Activated T-cell treated with anti-CD3 and anti-CD28 coated beads, Interleukin-2, amount 50 U/mL, for 72 hours (primary cell): ENCODE data around the gene PACRGL. TPM values are rescaled to one million over a fixed set of nuclear protein-coding genes. Genes with fewer than 3 reads are reported as not detected.
"Not testable (repeated sequence)": the region's sequence is repeated elsewhere in the genome, so short reads cannot be mapped to it uniquely, and the experiment has no call there.

Experiments used
- ATAC-seq, 2 donors: fragments of 150-1000 bp; cut with Tn5 transposase; replicated peaks in 1 of 2; 2 replicates each; pipeline ENCODE4 v1.10.0; 2021; ENCODE audit warnings: moderate library complexity in 2 of 2, mild to moderate bottlenecking in 1 of 2
- DNase-seq, 2 donors: peaks; one replicate each; pipeline ENCODE4 v3.0.0; 2021 to 2022; ENCODE audit warnings: mixed read lengths in 1 of 2
- H3K27ac Mint-ChIP-seq: one replicate; pipeline ENCODE4 v1.8.0; 2022; ENCODE audit warnings: mild to moderate bottlenecking, moderate library complexity, mixed read lengths
- H3K27me3 Mint-ChIP-seq: one replicate; pipeline ENCODE4 v1.8.0; 2022; ENCODE audit warnings: low read depth, mixed read lengths
- H3K36me3 Mint-ChIP-seq, 2 donors: one replicate each; pipeline ENCODE4 v1.8.0; 2022; ENCODE audit warnings: mixed read lengths in 2 of 2, mild to moderate bottlenecking in 1 of 2; ENCODE audit not compliant: insufficient read depth in 2 of 2
- H3K4me1 Mint-ChIP-seq: one replicate; pipeline ENCODE4 v1.8.0; 2022; ENCODE audit warnings: low read depth, mixed read lengths
- H3K4me3 Mint-ChIP-seq, 2 donors: one replicate each; pipeline ENCODE4 v1.8.0; 2022; ENCODE audit warnings: mild to moderate bottlenecking in 2 of 2, mixed read lengths in 2 of 2, moderate library complexity in 2 of 2
- H3K9me3 Mint-ChIP-seq, 2 donors: one replicate each; pipeline ENCODE4 v1.8.0; 2022; ENCODE audit warnings: mixed read lengths in 2 of 2
- total RNA-seq, 2 donors: library from RNA; stranded (reverse); gene quantifications; one replicate each; pipeline ENCODE4 v1.2.3, GENCODE V29; 2022

The PACRGL gene
- total RNA-seq, 2 donors from 2014 or later, result 7.5 to 9.9 TPM

GRCh38 chr4:20683766-20684165, 16.5 kb upstream of the PACRGL start:
- H3K36me3 Mint-ChIP-seq, result no peaks in the 10 kb centered on the region
- DNase-seq, result no peak
- H3K4me1 Mint-ChIP-seq, result no peaks in the 10 kb centered on the region
- no peaks in the 10 kb centered on the region for H3K9me3 Mint-ChIP-seq
- H3K4me3 Mint-ChIP-seq, result no peak overlapping the region
- no peak for ATAC-seq
- H3K27me3 Mint-ChIP-seq, result peaks cover 6% of the 10 kb centered on the region
- H3K27ac Mint-ChIP-seq, result no peak overlapping the region

- H3K9me3 Mint-ChIP-seq, result no peaks in the 10 kb centered on the region
- ATAC-seq, result no peak
- peaks cover 6% of the 10 kb centered on the region for H3K27me3 Mint-ChIP-seq
- no peaks in the 10 kb centered on the region for H3K36me3 Mint-ChIP-seq
- no peaks in the 10 kb centered on the region for H3K4me1 Mint-ChIP-seq
- no peak overlapping the region for H3K4me3 Mint-ChIP-seq
- no peak overlapping the region for H3K27ac Mint-ChIP-seq
- no peak for DNase-seq
These were observed 15.2 kb upstream of the PACRGL start for GRCh38 chr4:20684852-20685763.

GRCh38 chr4:20687864-20688263, 12.4 kb upstream of the PACRGL start:
- Mint-ChIP-seq H3K27ac (no peak overlapping the region), H3K36me3 (no peaks in the 10 kb centered on the region), H3K4me3 (no peak overlapping the region), H3K4me1 (no peaks in the 10 kb centered on the region), H3K9me3 (no peaks in the 10 kb centered on the region), H3K27me3 (peaks cover 7% of the 10 kb centered on the region)
- no peak for ATAC-seq
- no peak for DNase-seq

DNA sequence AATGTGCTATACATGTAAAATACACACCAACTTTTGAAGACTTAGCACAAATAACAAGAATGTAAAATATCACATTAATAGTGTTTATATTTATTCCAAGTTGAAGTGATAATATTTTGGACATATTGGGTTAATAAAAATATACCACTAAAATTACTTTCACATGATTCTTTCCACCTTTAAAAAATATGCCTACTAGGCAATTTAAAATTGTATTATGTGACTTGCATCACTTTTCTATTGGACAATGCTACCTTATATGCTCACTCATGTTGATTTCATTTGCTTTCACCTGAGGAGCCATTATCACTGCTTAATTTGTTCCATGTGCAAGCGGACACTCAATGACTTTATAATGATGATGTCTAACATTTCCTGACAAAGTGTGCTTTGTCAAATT, 3.4 kb upstream of the PACRGL start:
- peaks cover 16% of the 10 kb centered on the region for H3K4me1 Mint-ChIP-seq
- ATAC-seq (no peak), DNase-seq (no peak)
- H3K27me3 Mint-ChIP-seq, result no peaks in the 10 kb centered on the region
- H3K27ac Mint-ChIP-seq, result no peak overlapping the region
- no peak overlapping the region for H3K4me3 Mint-ChIP-seq
- no peaks in the 10 kb centered on the region for H3K9me3 Mint-ChIP-seq
- no peaks in the 10 kb centered on the region for H3K36me3 Mint-ChIP-seq

DNA sequence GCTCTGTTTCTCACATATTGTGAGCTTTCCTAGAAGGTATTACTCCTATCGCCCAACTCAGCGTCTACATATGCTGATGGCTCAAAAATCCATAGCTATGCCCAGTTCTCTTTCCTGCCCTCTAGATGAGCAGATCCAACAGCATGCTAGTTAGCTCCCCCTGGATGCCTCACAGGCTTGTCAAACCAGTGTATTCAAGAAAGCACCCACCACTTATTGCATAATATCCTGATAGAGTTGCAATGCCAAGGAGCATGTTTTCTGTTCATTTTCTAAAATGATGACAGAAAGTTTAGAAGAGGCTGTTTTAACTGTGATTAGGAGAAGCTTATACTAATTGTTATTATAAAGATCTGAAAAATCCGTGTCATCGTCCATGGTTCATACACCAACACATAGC, 1.9 kb upstream of the PACRGL start:
- ATAC-seq, result no peak
- no peak overlapping the region for H3K27ac Mint-ChIP-seq
- H3K4me3 Mint-ChIP-seq, result no peak overlapping the region
- H3K4me1 Mint-ChIP-seq, result peaks cover 30% of the 10 kb centered on the region
- H3K27me3 Mint-ChIP-seq, result no peaks in the 10 kb centered on the region
- DNase-seq, result no peak
- no peaks in the 10 kb centered on the region for H3K9me3 Mint-ChIP-seq
- no peaks in the 10 kb centered on the region for H3K36me3 Mint-ChIP-seq

GRCh38 chr4:20698820-20699219, 1.4 kb upstream of the PACRGL start:
- Mint-ChIP-seq H3K36me3 (no peaks in the 10 kb centered on the region), H3K9me3 (no peaks in the 10 kb centered on the region), H3K4me1 (peaks cover 32% of the 10 kb centered on the region), H3K27ac (no peak overlapping the region), H3K27me3 (no peaks in the 10 kb centered on the region), H3K4me3 (peak overlapping the region; percentile 10 to 80)
- DNase-seq (no peak), ATAC-seq (no peak)

DNA sequence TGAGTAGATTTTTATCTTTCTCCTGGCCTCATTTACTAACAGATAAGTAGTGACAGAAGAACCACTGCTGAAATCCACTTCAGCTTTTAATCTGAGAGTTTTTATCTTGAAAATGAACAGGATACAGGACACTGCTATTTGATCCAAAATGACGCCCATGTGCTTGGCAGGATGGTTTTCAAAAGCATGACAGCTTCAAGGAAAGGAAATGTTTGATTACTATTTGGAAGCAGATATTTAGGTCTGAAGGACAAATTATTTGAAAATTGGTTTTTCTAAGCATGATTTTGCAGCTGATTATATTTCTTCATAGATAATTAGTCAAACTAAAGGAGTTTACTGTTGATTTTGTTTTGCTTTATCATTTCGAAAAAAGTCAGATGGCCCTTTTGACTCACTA, 11.1 kb downstream of the PACRGL start:
- Mint-ChIP-seq H3K4me1 (no peaks in the 10 kb centered on the region), H3K36me3 (peaks cover 14 to 15% of the 10 kb centered on the region in 2 donors), H3K4me3 (no peak overlapping the region), H3K27me3 (no peaks in the 10 kb centered on the region), H3K27ac (no peak overlapping the region), H3K9me3 (peaks cover 0 to 3% of the 10 kb centered on the region in 2 donors)
- DNase-seq (no peak), ATAC-seq (no peak)

- no peak overlapping the region for H3K4me3 Mint-ChIP-seq
- no peak for ATAC-seq
- peaks cover 5 to 10% of the 10 kb centered on the region in 2 donors for H3K9me3 Mint-ChIP-seq
- no peaks in the 10 kb centered on the region for H3K27me3 Mint-ChIP-seq
- DNase-seq, result no peak
- H3K4me1 Mint-ChIP-seq, result no peaks in the 10 kb centered on the region
- H3K27ac Mint-ChIP-seq, result peak overlapping the region; percentile 6
- peaks cover 29 to 39% of the 10 kb centered on the region in 2 donors for H3K36me3 Mint-ChIP-seq
These were observed 22.8 kb downstream of the PACRGL start for GRCh38 chr4:20723019-20723418.

DNA sequence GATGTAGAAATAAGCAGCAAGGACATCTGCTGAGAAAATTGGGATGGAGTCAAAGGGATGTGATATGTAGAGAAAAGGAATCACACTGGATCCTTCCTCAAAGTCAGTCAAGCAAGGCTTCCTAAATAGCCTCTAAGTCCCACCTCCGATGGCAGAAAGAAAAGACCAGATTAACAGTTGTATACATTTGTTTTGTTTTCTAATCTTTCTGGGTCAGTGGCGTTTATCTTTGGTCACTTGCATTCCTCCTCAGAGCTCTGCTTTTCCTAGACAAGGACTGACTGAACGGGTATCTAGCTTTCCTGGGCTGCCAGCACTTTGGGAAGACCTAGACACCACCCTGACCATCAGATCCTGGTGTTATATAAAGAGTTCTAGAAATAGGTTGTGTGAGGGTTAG, 23.2 kb downstream of the PACRGL start:
- Mint-ChIP-seq H3K4me1 (no peaks in the 10 kb centered on the region), H3K36me3 (peaks cover 29 to 39% of the 10 kb centered on the region in 2 donors), H3K27ac (no peak overlapping the region), H3K27me3 (no peaks in the 10 kb centered on the region), H3K4me3 (no peak overlapping the region), H3K9me3 (peaks cover 5 to 10% of the 10 kb centered on the region in 2 donors)
- ATAC-seq, result no peak
- no peak for DNase-seq

- H3K4me1 Mint-ChIP-seq, result no peaks in the 10 kb centered on the region
- ATAC-seq, result no peak
- peaks cover 22 to 30% of the 10 kb centered on the region in 2 donors for H3K36me3 Mint-ChIP-seq
- H3K9me3 Mint-ChIP-seq, result peaks cover 2 to 7% of the 10 kb centered on the region in 2 donors
- no peak for DNase-seq
- no peaks in the 10 kb centered on the region for H3K27me3 Mint-ChIP-seq
- no peak overlapping the region for H3K27ac Mint-ChIP-seq
- H3K4me3 Mint-ChIP-seq, result no peak overlapping the region
These were observed 24.7 kb downstream of the PACRGL start for GRCh38 chr4:20724915-20725314.

GRCh38 chr4:20735931-20736330, 35.7 kb downstream of the PACRGL start:
- Mint-ChIP-seq H3K4me3 (no peak overlapping the region), H3K27me3 (no peaks in the 10 kb centered on the region), H3K4me1 (no peaks in the 10 kb centered on the region), H3K36me3 (peaks cover 20 to 39% of the 10 kb centered on the region in 2 donors), H3K27ac (no peak overlapping the region), H3K9me3 (peaks cover 19% of the 10 kb centered on the region in 2 donors)
- DNase-seq, result no peak
- no peak for ATAC-seq

DNA sequence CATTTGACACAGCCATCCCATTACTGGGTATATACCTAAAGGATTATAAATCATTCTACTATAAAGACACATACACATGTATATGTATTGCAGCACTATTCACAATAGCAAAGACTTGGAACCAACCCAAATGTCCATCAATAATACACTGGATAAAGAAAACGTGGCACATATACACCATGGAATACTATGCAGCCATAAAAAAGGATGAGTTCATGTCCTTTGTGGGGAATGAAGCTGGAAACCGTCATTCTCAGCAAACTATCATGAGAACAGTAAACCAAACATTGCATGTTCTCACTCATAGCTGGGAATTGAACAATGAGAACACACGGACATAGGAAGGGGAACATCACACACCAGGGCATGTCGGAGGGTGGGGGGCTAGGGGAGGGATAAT, 45.7 kb downstream of the PACRGL start:
- H3K4me3 Mint-ChIP-seq, H3K36me3 Mint-ChIP-seq, H3K27ac Mint-ChIP-seq, H3K27me3 Mint-ChIP-seq, ATAC-seq, H3K4me1 Mint-ChIP-seq, DNase-seq: not testable (repeated sequence)
- H3K9me3 Mint-ChIP-seq, result peaks cover 11 to 12% of the 10 kb centered on the region in 2 donors

GRCh38 chr4:20752641-20753040, 52.4 kb downstream of the PACRGL start:
- Mint-ChIP-seq H3K27me3 (no peaks in the 10 kb centered on the region), H3K27ac (no peak overlapping the region), H3K4me3 (no peak overlapping the region)

GRCh38 chr4:20754036-20754435, 53.8 kb downstream of the PACRGL start:
- no peak overlapping the region for H3K27ac Mint-ChIP-seq

More at GRCh38 chr4:20752641-20753040, 52.4 kb downstream of the PACRGL start:
- Mint-ChIP-seq H3K9me3 (peaks cover 0 to 3% of the 10 kb centered on the region in 2 donors), H3K36me3 (no peaks in the 10 kb centered on the region), H3K4me1 (no peaks in the 10 kb centered on the region)
- DNase-seq (no peak), ATAC-seq (no peak)

More at GRCh38 chr4:20754036-20754435, 53.8 kb downstream of the PACRGL start:
- Mint-ChIP-seq H3K9me3 (no peaks in the 10 kb centered on the region), H3K27me3 (no peaks in the 10 kb centered on the region), H3K4me1 (no peaks in the 10 kb centered on the region), H3K36me3 (no peaks in the 10 kb centered on the region), H3K4me3 (no peak overlapping the region)
- ATAC-seq (no peak), DNase-seq (no peak)
